Activated CD8-positive, alpha-beta memory T cell treated with anti-CD3 and anti-CD28 coated beads, Interleukin-2, amount 50 U/mL, for 24 hours (primary cell): Measurements from ENCODE around the gene ENOX1.
"Not testable (repeated sequence)": the region's sequence is repeated elsewhere in the genome, so short reads cannot be mapped to it uniquely, and the experiment has no call there.

ENCODE experiments used
- DNase-seq: peaks from one replicate; pipeline ENCODE4 v3.0.0-alpha.2; 2020; ENCODE audit errors: extremely low read depth

The ENOX1 gene

DNA sequence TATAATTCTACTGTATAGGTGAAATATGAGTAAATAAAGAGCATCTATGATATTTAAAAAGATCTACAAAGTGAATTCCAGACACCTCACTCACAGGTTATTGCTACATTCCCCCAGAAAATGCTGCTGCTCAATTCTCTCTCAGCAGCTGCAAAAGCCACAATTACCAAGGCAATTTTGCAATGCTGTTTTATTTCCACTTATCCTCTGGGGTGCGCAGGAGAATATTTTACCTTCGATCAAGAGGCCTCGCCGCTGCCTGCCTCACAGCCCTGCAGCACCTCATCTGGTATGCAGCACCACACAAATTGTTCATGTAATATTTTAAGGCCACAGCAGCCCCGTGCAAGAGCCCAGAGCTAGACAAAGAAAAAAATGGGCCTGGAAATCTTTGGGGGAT, 430.2 kb downstream of the ENOX1 start:
- DNase-seq: no peak

DNA sequence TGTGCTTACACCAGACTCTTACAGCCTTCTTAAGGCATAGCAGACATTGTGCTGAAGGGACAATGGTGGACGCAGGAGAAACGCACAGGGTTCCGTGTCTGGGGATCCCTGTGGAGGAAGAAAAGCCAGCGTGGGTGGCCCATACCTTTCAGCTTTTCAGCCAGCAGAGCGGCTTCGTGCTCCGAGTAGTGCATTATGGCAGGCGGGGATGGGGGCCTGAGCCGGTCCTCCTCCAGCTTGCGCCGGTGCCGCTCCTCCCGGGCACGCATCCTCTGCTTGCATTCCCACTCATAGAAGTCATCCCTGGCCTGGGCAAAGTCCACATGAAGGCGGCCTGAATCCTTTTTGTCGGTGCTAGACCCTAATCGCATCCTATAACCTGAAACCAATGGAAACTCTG, 431.0 kb downstream of the ENOX1 start:
- DNase-seq: no peak

DNA sequence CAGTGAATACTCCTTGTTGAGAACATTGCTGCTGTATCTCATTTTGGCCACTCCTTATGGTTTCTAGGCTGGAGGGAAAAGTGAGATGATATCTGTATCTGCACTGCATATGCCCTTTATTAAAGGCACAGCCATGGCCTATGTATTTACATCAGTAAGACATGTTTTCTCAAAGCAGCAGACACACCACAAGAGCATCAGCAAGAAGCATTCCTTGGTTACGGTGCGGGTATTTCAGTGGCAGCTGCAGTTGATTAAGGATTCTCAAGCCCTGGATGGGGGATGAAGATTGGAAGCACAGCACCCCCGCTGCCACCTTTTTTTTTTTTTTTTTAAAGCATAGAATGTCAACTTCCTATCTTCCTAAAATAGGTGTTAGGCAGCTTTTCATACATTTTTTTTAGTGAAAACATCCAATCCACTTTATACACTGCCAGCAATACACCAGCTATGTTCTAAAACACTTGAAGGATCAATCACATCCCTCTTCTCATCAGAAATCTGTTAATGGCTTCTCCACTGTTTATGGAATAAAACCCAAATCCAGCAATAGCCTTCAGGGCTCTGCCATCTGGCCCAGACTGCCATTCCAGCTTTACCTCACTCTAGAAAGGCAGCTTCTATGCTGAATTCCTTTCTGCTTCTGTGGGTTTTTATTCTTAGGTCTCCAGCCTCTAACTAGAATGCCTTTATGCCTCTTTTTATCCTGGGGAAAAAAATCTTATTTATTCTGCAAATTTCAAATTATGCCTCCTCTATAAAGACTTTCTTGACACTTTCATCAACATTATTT, 432.4 kb downstream of the ENOX1 start:
- DNase-seq: no peak

DNA sequence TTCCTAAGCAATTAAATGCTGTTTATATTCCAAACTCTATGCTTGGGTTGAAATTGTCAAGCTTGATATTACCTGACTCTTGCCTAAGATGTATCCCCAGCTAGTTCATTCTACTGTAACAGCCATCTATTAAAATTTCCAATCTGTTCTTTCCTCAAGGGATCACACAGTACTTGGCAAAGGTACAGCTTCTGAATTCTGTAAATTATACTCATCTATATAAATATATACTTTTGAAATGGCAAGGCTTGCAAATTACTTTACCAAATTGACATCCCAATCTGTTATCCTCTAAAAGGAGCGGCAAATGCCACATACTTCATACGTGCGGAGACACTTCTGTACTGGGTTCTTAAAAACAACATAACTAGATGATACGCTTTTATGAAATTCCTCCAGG, 433.1 kb downstream of the ENOX1 start:
- no peak for DNase-seq

DNA sequence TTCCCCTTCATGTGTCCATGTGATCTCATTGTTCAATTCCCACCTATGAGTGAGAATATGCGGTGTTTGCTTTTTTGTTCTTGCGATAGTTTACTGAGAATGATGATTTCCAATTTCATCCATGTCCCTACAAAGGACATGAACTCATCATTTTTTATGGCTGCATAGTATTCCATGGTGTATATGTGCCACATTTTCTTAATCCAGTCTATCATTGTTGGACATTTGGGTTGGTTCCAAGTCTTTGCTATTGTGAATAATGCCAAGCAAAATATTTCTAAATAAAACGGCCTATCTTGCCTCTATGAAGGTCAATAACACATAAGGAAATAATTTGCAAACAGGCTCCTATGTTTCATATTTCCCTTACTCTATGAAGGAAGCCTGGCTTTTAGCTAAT, 435.2 kb downstream of the ENOX1 start:
- not testable (repeated sequence) for DNase-seq

DNA sequence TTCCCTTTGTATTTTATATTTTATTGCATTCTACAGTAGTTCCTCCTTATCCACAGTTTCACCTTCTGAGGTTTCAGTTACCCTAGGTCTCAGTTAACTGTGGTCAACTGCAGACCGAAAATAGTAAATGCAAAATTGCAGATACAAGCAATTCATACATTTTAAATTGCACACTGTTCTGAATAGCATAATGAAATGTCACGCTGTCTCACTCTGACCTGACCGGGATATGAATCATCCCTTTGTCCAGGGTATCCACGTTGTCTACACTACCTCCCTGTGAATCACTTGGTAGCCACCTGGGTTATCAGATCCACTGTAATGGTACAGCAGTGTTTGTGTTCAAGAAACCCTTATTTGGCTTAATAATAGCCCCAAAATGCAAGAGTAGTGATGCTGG, 438.4 kb downstream of the ENOX1 start:
- DNase-seq: no peak

DNA sequence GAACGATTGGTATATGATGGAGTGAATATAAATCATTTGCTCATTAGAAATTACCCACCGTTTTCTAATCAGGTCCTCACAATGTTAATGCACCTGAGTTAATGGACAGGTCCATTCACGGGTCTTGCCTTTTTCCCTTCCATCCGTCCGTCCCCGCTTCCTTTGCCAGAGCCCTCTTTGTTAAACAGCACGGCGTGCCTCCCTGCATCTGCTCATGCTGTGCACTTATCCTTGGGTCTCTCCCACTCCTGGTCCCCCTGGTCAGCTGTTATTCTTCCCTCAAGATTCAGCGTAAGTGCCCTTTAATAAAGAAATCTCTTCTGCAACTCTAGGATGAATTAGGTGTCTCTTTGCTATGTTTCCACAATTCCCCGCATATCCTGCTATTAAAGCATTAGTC, 438.9 kb downstream of the ENOX1 start:
- no peak for DNase-seq

DNA sequence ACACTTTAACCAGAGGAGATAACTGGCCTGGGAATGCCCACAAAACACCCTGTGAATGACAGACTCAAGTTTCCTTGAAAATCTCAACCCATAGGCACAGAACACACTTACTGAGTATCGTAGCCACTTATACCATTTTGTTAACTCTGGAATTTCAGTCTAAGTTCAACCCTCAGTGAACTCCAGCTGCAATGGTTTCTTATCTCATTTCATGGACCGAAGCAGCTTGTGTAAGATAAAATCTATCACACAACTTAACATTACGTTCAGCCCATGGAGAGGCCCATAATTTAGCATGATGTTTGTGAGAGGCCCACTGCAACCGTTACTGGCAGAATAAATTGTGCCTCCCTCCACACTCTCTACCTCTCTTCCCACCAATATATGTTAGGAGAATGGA, 440.3 kb downstream of the ENOX1 start:
- no peak for DNase-seq

DNA sequence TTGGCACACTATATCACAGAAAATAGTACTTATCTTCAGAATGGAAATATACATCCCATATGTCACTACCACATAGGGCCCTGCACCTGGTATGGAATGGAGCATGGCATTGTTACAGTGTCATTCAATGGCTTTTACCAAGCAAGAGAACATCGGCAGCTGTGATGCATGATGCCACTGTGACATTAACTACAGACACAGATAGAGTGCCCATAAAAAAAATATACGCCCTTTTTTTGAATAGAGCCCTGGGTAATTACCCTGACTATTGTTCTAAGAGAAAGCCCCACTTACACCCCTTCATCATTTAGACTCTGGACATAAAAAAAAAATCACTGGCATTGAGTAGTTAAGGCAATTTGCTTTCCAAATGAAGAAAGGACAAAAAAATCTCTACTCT, 443.1 kb downstream of the ENOX1 start:
- DNase-seq: no peak

DNA sequence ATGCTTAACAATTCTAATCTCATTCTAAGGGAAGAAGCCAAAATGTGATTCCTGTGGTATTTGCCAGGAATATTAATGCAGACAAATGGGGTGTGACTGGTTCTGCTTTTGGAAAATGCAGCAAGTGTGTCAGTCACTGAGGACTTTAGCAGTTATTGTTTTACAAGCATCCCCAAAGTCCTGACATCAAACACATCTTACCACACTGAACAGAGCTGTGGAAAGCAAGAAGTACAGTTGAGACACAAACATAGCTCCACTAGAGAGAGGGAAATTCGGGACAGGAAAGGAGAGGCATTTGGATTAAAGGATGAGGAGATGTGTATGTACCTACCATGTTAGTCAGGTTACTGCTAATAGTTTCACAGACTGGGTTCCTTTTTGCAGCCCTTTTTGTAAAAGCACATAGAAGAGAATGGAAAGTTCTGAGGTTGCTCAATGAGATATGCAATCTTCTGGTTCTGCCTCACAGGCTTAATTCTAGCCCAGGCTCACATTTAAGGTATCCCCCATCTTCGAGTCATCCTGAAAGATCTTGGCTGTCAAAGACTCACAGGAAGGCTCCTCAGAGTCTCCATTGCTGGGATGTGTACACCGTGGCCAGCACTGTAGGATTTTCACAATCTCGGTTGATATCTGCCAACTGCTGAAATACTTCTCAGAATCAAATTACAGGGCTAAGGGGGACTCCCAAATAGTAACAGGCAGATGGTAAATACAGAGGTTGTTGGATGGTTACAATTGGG, 446.8 kb downstream of the ENOX1 start:
- no peak for DNase-seq

DNA sequence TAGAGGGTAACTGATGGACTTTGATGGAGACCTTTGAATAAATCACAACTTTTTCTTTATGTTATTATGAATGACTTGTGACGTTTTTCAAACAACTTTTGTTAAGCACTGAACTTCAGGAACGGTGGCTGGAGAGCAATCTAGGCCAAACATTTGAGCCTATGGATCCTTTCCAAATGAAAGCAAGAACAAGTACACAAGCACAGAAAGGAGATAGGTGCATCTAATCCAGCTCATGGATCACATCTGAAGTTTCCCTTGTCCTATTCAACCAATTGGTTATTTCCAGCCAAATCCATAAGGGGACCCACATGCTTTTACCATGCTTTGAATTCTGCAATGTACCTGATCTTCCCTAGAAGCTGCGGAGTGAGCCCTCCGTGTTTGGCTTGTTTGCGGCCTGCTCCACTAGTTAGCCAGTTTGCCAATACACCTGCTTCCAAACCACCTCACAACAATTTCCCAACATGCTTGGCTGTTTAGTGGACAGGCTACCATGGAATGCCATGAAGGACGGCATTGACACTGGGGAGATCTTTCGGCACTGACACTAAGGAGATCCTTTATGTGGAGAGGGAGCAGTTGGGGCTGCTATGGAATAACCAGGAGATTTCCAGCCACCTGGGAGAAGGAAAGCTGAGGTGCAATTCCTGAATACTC, 447.5 kb downstream of the ENOX1 start:
- DNase-seq: no peak

DNA sequence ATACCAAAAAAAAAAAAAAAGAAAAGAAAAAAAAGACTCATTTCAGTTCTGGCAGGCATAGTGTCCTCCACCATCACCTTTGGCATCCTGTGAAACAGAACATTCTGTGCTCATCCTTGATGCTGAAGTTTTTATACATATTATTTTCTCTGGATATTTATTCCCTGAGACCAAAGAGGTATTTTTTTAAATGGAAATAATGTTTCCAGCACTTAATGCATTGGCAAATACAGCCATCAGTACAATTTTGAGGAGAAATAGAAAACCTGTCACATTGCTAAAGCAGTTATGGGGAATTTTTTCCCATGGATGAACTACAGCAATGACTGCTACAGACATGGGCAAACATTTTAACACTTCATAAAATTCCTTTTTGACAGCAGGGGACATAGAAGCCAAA, 451.0 kb downstream of the ENOX1 start:
- DNase-seq: no peak

DNA sequence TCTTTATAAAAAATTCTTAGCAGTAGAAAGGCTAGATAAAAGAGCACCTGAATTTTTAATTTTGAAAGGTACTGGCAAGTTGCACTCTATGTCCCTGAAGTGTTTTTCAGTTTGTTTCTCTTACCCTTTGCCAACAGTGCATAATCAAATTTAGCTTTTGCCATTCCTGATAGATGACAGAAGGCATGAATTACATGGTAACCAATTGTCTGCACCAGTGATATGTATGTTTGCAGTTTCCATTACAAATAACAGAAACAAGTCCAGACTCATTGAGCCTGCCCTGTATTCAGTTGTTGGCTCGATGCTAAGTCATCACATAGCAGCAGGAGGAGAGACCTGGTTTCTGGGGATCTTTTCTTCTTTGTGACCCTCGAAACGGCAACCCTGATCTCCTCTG, 453.6 kb downstream of the ENOX1 start:
- DNase-seq: no peak

DNA sequence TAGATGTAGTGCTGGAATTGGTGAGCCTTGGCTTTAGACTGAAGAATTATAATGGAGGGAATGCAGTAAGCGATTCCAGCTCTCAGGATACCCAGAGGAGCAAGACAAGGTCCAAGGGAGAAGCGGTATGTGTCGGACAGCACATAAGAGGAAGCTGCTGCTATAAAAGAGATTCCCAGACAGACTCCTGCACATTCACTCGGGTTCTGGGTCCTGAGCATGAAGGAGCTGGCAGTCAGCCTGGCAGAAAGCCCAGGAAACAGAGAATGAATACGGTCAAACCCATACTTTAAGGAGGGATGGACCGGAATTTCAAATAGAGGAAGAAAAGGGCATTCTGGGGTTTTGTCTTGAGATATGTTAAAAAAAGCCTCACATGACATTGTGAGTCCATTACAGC, 455.1 kb downstream of the ENOX1 start:
- no peak for DNase-seq

DNA sequence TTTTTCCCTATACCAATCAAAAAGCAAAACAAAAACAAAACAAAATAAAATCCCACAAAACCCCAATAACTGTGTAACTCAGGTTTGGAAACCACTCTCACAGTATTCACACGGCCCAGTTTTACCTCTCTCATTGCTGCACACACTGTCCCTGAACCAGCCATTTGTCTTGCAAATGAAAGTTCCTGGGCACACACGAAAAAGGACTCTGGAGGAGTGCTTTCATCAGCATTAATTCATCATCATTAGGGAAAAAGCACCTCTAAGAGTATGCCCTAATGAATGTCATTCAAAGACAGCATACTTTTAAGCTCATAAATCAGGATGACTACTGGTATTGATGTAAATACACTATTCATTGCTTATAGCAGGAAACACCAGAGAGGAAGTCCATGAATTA, 457.1 kb downstream of the ENOX1 start:
- DNase-seq: no peak

DNA sequence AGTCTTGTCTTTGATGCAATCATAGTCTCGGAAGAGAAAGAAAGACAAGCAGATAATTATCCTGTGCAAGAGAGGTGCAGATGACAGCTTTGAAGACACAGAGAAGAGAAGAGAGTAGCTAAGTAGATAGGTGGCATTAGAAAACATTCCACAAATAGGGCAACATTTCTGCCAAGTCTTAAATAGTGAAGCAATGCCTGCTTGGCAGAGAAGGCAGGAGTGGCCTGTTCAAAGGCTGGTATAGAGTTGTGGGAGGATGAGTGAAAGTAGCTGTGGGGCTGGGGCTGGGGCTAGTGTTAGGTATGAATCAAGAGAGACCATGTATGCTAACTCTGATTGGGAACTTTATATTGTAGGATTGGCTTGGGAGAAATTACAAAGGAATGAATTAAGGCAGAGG, 457.9 kb downstream of the ENOX1 start:
- DNase-seq: no peak

DNA sequence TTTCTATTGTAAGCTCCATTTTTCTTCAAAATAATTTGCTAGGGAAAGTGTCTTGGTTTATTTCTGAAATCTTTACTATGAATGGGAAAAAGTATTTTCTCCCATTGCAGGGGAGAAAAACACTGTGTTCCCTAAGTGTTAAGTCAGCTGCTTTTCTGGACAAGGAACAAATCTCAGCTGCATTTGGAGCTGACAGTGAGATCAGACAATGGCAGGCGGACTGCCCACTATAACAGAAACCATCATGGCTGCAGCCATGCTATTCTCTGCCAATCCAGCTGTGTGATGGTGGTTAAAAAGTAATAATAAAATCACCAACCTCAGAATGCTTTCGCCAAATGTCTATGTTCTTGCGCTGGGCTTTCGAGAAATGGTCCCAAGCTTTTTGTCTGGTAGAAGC, 460.7 kb downstream of the ENOX1 start:
- DNase-seq: no peak

DNA sequence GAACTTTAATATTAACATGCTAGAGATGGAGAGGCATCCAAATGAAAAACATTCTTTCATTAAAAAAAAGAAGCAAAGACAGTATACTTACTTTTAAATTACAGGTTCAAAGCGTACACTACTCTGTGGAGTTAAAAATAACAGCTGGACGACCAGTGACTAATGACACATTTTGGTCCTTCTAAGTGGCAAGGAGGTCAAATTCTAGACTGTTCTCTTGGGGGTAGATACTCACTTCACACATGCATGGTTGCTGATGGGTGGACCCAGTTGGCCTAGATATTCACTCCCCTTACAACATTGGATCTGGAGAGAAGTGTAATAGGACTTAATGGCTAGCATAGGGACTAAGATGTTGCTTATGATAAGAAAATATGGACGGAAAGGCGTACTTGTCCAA, 461.1 kb downstream of the ENOX1 start:
- DNase-seq: no peak

DNA sequence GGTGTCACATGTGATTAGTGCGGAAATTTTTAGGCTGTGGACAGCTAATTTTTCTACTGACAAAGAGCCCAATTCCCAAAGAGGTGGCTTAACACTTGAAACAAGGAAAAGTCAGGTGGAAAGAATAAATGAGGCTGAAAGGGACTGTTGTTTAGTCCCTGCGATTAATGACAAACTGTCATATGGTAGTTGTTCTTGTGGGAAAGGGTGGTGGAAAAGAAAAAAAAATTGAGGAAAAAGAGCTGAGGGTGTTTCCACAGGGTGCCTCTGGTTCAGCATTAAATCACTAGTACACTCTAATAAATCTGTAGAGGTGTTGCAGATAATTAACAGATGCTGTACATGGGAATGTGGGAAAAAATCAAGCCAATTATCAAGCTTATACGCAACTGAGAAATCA, 462.6 kb downstream of the ENOX1 start:
- DNase-seq: no peak

DNA sequence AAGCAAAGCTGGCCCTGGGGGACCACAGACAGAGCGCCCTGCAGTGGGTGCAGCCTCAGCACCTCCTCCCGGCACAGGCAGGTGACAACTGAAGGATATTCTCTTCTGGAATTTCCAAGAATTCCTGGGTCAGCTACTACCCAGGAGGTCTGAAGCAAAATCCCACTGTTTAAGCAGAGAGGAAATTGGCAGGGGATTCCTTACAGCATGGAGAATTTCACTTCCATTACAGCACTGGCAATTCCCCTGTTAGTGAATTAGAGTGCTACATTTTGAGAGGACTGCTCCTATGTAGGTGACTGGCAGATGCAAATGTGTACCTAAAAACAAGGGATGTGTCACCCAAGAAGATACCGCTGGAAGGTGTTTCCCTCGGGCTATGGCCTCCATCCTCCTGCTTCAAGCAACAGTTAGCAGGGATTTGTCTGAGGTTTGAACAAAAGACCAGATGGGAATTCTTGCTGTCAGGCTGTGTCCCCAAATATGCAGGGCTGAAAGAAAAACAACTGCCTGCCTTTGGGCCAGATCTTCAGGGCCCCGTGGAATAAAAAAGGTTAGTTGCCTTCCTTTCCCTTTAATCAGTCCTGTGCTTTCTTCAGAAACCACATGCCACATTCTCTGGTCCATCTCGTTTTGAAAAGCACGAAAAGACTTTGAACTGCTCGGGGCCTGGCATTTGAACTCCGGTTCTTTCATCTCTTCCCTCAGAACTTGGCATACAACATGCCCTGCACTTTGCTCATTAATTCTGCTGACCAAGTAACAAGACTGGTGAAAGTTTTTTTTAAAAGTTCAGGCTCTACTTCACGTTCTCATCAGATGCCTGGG, 466.9 kb downstream of the ENOX1 start:
- no peak for DNase-seq

DNA sequence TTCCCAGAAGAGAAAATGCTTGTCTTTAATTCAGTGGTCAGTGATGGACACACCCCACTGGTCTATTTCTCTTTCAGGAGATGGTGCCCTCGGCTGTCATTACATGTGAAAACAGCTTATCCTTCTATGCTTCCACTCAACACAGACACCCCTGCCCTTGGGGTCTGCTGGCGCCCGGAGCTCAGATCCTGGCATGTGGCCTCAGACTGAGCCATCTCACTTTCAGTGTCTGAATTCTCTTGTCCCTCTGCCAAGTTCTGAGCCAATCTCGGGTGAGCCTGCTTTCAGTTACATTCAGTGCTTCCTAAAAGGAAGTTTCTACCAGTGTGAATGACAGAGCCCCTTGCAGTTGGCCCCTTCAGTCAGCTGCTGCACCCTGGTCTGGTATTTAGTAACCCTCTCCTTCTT, 469.8 kb downstream of the ENOX1 start:
- no peak for DNase-seq

DNA sequence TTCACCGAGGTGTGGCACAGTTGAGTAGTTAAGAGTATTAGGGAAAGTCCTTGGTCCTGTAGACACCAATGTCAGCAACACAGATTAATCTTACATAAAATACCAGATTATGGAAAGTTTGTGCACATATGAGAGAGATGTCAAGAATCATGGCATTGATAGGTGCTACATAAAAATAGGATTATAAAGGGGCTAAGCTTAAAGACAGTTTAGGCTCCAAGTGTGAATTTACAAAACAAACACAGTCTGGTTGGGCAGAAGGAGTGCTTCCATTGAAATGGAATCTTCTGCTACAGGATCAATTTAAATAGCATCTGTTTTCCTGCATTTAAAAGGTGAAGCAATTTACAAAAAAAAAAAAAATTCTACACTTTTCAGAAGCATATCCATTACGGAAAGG, 470.5 kb downstream of the ENOX1 start:
- DNase-seq: no peak
